H1 (cell line): ENCODE data around the gene SCAI. TPM values are rescaled to one million over a fixed set of nuclear protein-coding genes. Genes with fewer than 3 reads are reported as not detected.

Experiments used
- CTCF ChIA-PET: fragments of 300-600 bp; sonication (Branson Sonifier 250); formaldehyde crosslinking; loops from one replicate; lab custom pipeline; 2021; ENCODE audit not compliant: partially characterized antibody; lab: Charles Lee
- POLR2A ChIA-PET: fragments of 300-600 bp; sonication (Branson Sonifier 250); formaldehyde crosslinking; loops from one replicate; lab custom pipeline; 2021; ENCODE audit warnings: inconsistent platforms; ENCODE audit not compliant: partially characterized antibody; lab: Charles Lee
- DNase-seq, 2 experiments: peaks; one replicate each; pipeline versions ENCODE4 v3.0.0 to v3.0.0-alpha.2; 2010 to 2022; ENCODE audit warnings: low spot score in 2 of 2, low read depth in 1 of 2, mixed read lengths in 1 of 2
- FAIRE-seq: peaks from 2 replicates; lab custom pipeline; 2011; peaks lifted over from hg19 to GRCh38; lab: Jason Lieb, UNC
- H2AFZ ChIP-seq: 2 replicates; pipeline ENCODE4 v1.8.1; 2012; ENCODE audit warnings: low read length, inconsistent platforms
- H2AK5ac ChIP-seq: 2 replicates; pipeline ENCODE4 v1.6.1; 2013; ENCODE audit warnings: low read depth, low read length
- H2BK120ac ChIP-seq: replicated peaks from 2 replicates; pipeline ENCODE3; 2013; ENCODE audit warnings: low read depth, low read length, inconsistent platforms
- H2BK12ac ChIP-seq: 2 replicates; pipeline ENCODE4 v1.6.1; 2013; ENCODE audit warnings: low read depth, low read length
- H2BK15ac ChIP-seq: 2 replicates; pipeline ENCODE4 v1.6.1; 2013; ENCODE audit warnings: low read length
- H2BK20ac ChIP-seq: 2 replicates; pipeline ENCODE4 v1.6.1; 2013; ENCODE audit warnings: low read length
- H2BK5ac ChIP-seq: 2 replicates; pipeline ENCODE4 v1.6.1; 2013; ENCODE audit warnings: low read depth, low read length
- H3K14ac ChIP-seq: 2 replicates; pipeline ENCODE4 v1.6.1; 2013; ENCODE audit warnings: inconsistent platforms; ENCODE audit not compliant: insufficient read length
- H3K18ac ChIP-seq: 2 replicates; pipeline ENCODE4 v1.6.1; 2013; ENCODE audit warnings: low read length; ENCODE audit errors: extremely low read depth
- H3K23ac ChIP-seq: 2 replicates; pipeline ENCODE4 v1.6.1; 2013; ENCODE audit warnings: inconsistent platforms; ENCODE audit not compliant: insufficient read length
- H3K23me2 ChIP-seq: 2 replicates; pipeline ENCODE4 v1.6.1; 2013; ENCODE audit warnings: low read depth, low read length
- H3K27ac ChIP-seq: 2 replicates; pipeline ENCODE4 v1.6.1; 2011; ENCODE audit warnings: low read depth, low read length, inconsistent platforms
- H3K27me3 ChIP-seq, 4 experiments: replicated peaks in 1 of 4; 1 replicate in 1 of 4; 2 replicates in 3 of 4; pipeline versions ENCODE4 v1.6.1 to v1.8.1; 2011 to 2013; ENCODE audit warnings: low read length in 3 of 4, mild to moderate bottlenecking in 3 of 4, inconsistent platforms in 2 of 4, mixed read lengths in 2 of 4, moderate library complexity in 1 of 4; ENCODE audit not compliant: control insufficient read depth in 3 of 4, insufficient read depth in 3 of 4; ENCODE audit errors: extremely low read depth in 1 of 4
- H3K36me3 ChIP-seq, 4 experiments: 2 replicates each; pipeline versions ENCODE4 v1.6.1 to v1.8.1; 2011 to 2013; ENCODE audit warnings: mild to moderate bottlenecking in 4 of 4, low read length in 3 of 4, moderate library complexity in 2 of 4, control low read depth in 1 of 4, inconsistent platforms in 1 of 4; ENCODE audit not compliant: insufficient read depth in 4 of 4, control insufficient read depth in 2 of 4
- H3K4ac ChIP-seq: replicated peaks from 2 replicates; pipeline ENCODE3; 2013; ENCODE audit warnings: low read length, low read depth, mixed read lengths, inconsistent platforms; ENCODE audit not compliant: insufficient read length
- H3K4me1 ChIP-seq, 4 experiments: replicated peaks in 1 of 4; 1 replicate in 1 of 4; 2 replicates in 3 of 4; pipeline versions ENCODE4 v1.6.1 to v1.8.1; 2011 to 2013; ENCODE audit warnings: low read length in 3 of 4, inconsistent platforms in 2 of 4, mixed read lengths in 1 of 4; ENCODE audit not compliant: insufficient read depth in 4 of 4, control insufficient read depth in 3 of 4
- H3K4me2 ChIP-seq, 2 experiments: 2 replicates each; pipeline versions ENCODE4 v1.6.1 to v1.8.1; 2011 to 2013; ENCODE audit warnings: low read depth in 2 of 2, low read length in 2 of 2, control low read depth in 1 of 2, inconsistent platforms in 1 of 2, mild to moderate bottlenecking in 1 of 2; ENCODE audit not compliant: insufficient read depth in 1 of 2
- H3K4me3 ChIP-seq, 4 experiments: fragments of 200-600, 300-600 bp in 1 of 4; sonication (generic), shearing (Covaris generic), sonication (Bioruptor Twin) in 1 of 4; 2 replicates each; pipeline versions ENCODE4 v1.5.1 to v1.8.1; 2011 to 2016; ENCODE audit warnings: low read length in 4 of 4, low read depth in 3 of 4, control low read depth in 2 of 4, inconsistent platforms in 2 of 4, mild to moderate bottlenecking in 2 of 4, mixed read lengths in 1 of 4, moderate library complexity in 1 of 4; ENCODE audit not compliant: insufficient read depth in 2 of 4; ENCODE audit errors: extremely low read depth in 1 of 4
- H3K56ac ChIP-seq: replicated peaks from 2 replicates; pipeline ENCODE3; 2013; ENCODE audit warnings: low read depth, mild to moderate bottlenecking, mixed read lengths, low read length, inconsistent platforms; ENCODE audit not compliant: insufficient read length
- H3K79me1 ChIP-seq: 2 replicates; pipeline ENCODE4 v1.6.1; 2013; ENCODE audit warnings: low read depth, low read length, control low read depth
- H3K79me2 ChIP-seq, 2 experiments: 2 replicates each; pipeline versions ENCODE4 v1.6.1 to v1.8.1; 2012 to 2013; ENCODE audit warnings: low read length in 2 of 2, mild to moderate bottlenecking in 2 of 2, inconsistent platforms in 1 of 2; ENCODE audit not compliant: insufficient read depth in 2 of 2, control insufficient read depth in 1 of 2
- H3K9ac ChIP-seq, 4 experiments: replicated peaks in 1 of 4; 1 replicate in 1 of 4; 2 replicates in 3 of 4; pipeline versions ENCODE4 v1.6.1 to v1.8.1; 2011 to 2013; ENCODE audit warnings: low read depth in 3 of 4, low read length in 3 of 4, control low read depth in 2 of 4, mild to moderate bottlenecking in 2 of 4, moderate library complexity in 2 of 4, inconsistent platforms in 1 of 4; ENCODE audit errors: extremely low read depth in 1 of 4
- H3K9me3 ChIP-seq, 2 experiments: 2 replicates each; pipeline versions ENCODE4 v1.6.1 to v1.8.1; 2012 to 2013; ENCODE audit warnings: mild to moderate bottlenecking in 2 of 2, moderate library complexity in 2 of 2, control low read depth in 1 of 2, inconsistent platforms in 1 of 2, low read depth in 1 of 2, low read length in 1 of 2, mixed read lengths in 1 of 2; ENCODE audit not compliant: insufficient read depth in 2 of 2
- H4K20me1 ChIP-seq, 2 experiments: replicated peaks in 1 of 2; 2 replicates each; pipeline versions ENCODE3 to v1.8.1; 2011 to 2013; ENCODE audit warnings: inconsistent platforms in 2 of 2, low read length in 2 of 2, mild to moderate bottlenecking in 1 of 2; ENCODE audit not compliant: insufficient read depth in 2 of 2, control insufficient read depth in 1 of 2
- H4K5ac ChIP-seq: 2 replicates; pipeline ENCODE4 v1.6.1; 2013; ENCODE audit warnings: low read length, low read depth, mixed read lengths, inconsistent platforms; ENCODE audit not compliant: insufficient read length
- H4K8ac ChIP-seq: 2 replicates; pipeline ENCODE4 v1.8.0; 2013; ENCODE audit warnings: mild to moderate bottlenecking, moderate library complexity, low read length, inconsistent platforms; ENCODE audit not compliant: insufficient read depth; ENCODE audit errors: extremely low read depth
- H4K91ac ChIP-seq: replicated peaks from 2 replicates; pipeline ENCODE3; 2013; ENCODE audit warnings: low read length, mixed read lengths, inconsistent platforms; ENCODE audit not compliant: insufficient read length
- BRCA1 ChIP-seq: IDR thresholded peaks from 2 replicates; pipeline ENCODE4 v1.6.1; 2012; ENCODE audit warnings: low read depth, low read length, improper control_type of control experiment
- CEBPB ChIP-seq: IDR thresholded peaks from 2 replicates; pipeline ENCODE4 v1.6.1; 2012; ENCODE audit warnings: low read depth, low read length
- CTBP2 ChIP-seq: IDR thresholded peaks from 2 replicates; pipeline ENCODE4 v1.7.0; 2011; ENCODE audit warnings: borderline replicate concordance, mild to moderate bottlenecking, moderate library complexity, mixed read lengths, low read length; ENCODE audit not compliant: insufficient read depth, insufficient read length
- HDAC6 ChIP-seq: IDR thresholded peaks from one replicate; pipeline ENCODE4 v1.7.1; 2012; ENCODE audit warnings: low read depth, mild to moderate bottlenecking, inconsistent platforms, low read length, moderate library complexity
- JUN ChIP-seq: IDR thresholded peaks from 2 replicates; pipeline ENCODE4 v1.6.1; 2011; ENCODE audit warnings: low read depth, mild to moderate bottlenecking, improper control_type of control experiment, low read length
- KDM5A ChIP-seq: fragments of 200-600 bp; IDR thresholded peaks from 2 replicates; pipeline ENCODE4 v1.7.1; 2012; ENCODE audit warnings: mild to moderate bottlenecking, low read length, inconsistent platforms, mixed read lengths
- RBBP5 ChIP-seq: IDR thresholded peaks from 2 replicates; pipeline ENCODE4 v1.7.1; 2012; ENCODE audit warnings: low read depth, mild to moderate bottlenecking, inconsistent platforms, low read length, moderate library complexity, borderline replicate concordance
- SP2 ChIP-seq: IDR thresholded peaks from 2 replicates; pipeline ENCODE4 v1.6.1; 2012; ENCODE audit warnings: mild to moderate bottlenecking, low read length, inconsistent platforms
- SUZ12 ChIP-seq: fragments of 200-600 bp; sonication (generic); IDR thresholded peaks from 2 replicates; pipeline ENCODE4 v1.6.1; 2012; ENCODE audit warnings: mild to moderate bottlenecking, inconsistent platforms, low read length, moderate library complexity, mixed read lengths
- TAF7 ChIP-seq: optimal IDR thresholded peaks from 2 replicates; pipeline ENCODE3; 2011; ENCODE audit warnings: low read depth, mild to moderate bottlenecking, inconsistent platforms, low read length, moderate library complexity, borderline replicate concordance
- ZNF274 ChIP-seq: IDR thresholded peaks from 2 replicates; pipeline ENCODE4 v1.7.0; 2012; ENCODE audit warnings: low read length, borderline replicate concordance; ENCODE audit errors: extremely low read depth
- WGBS, 2 experiments: shearing (Covaris generic) in 1 of 2; methylation state at CpG; one replicate each; pipeline versions ENCODE4 v1.1.6 to v1.1.7; 2013 to 2015; ENCODE audit warnings: low lambda C conversion rate in 2 of 2, mixed read lengths in 2 of 2, inconsistent platforms in 1 of 2, low coverage in 1 of 2, missing lambda C conversion rate in 1 of 2; ENCODE audit not compliant: insufficient replicate concordance in 2 of 2, insufficient coverage in 1 of 2, insufficient read length in 1 of 2; ENCODE audit errors: extremely low coverage in 1 of 2, missing lambda C conversion rate in 1 of 2; 5-methylcytosine and 5-hydroxymethylcytosine counted together
- polyA plus RNA-seq, 7 experiments: library from polyadenylated mRNA; depleted of rRNA in 3 of 7; stranded (reverse) in 5 of 7; unstranded in 2 of 7; fragments of >200 nt in 5 of 7; fragments of 200-250 nt in 2 of 7; gene quantifications; 1 replicate in 5 of 7; 2 replicates in 1 of 7; 4 replicates in 1 of 7; pipeline versions ENCODE4 v1.2.1 to v1.2.3, GENCODE V29; 2011 to 2013; ENCODE audit warnings: missing spikeins in 2 of 7, mixed read lengths in 2 of 7
- total RNA-seq: library from RNA; stranded (reverse); fragmentation: NEBNext Ultra II Directional; extraction: Animal tissue kit (Norgen Biotek cat#: 25700); gene quantifications from 2 replicates; pipeline ENCODE4 v1.2.1, GENCODE V29; 2021
- TF ChIP-seq, protein P1 (sequence below), 3 experiments: IDR thresholded peaks; 1 replicate in 2 of 3; 2 replicates in 1 of 3; pipeline versions ENCODE4 v1.5.1 to v1.6.1; 2011; ENCODE audit warnings: low read length in 3 of 3, mild to moderate bottlenecking in 3 of 3, inconsistent platforms in 2 of 3, low read depth in 1 of 3, moderate library complexity in 1 of 3; ENCODE audit not compliant: insufficient read depth in 1 of 3; ENCODE audit errors: control extremely low read depth in 1 of 3

SCAI gene
- total and polyA plus RNA-seq, 2 of the 8 experiments (the other 6 are each of a cell fraction or from before 2014, with no cell fraction given) = 6.4 to 19.8 TPM

DNA sequence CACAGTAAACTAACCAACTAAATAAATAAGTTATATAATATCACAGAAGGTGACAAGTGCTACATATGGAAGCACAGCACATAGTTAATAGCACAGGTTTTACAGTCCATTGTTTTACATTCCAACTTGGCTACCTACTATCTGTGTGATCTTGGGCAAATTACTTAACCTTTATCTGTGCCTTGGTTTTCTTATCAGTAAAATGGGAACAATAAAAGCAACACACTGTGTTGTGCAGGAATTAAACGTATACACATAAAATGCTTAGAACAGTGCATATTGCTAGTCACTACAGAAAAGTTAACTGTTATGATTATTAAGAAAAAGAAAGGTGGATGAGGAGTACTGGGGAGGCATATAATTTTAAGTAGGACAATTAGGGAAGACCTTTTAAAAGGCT is 159.6 kb downstream of the SCAI start:
- Histone ChIP-seq H2AK5ac (no peak overlapping the region), H3K4ac (no peak overlapping the region), H3K79me1 (no peaks in the 10 kb centered on the region), H2BK120ac (no peak overlapping the region), H4K91ac (no peak overlapping the region), H3K4me2 (no peak overlapping the region), H3K27ac (no peak overlapping the region), H3K9me3 (no peaks in the 10 kb centered on the region), H4K20me1 (no peaks in the 10 kb centered on the region), H3K56ac (no peak overlapping the region), H3K4me1 (no peaks in the 10 kb centered on the region), H3K36me3 (peaks cover 0 to 15% (median 7%) of the 10 kb centered on the region in 4 experiments; a peak in 5 of 8 replicates), H2BK15ac (no peak overlapping the region), H4K5ac (no peak overlapping the region), H3K9ac (no peak overlapping the region), H2BK20ac (no peak overlapping the region), H3K14ac (no peak overlapping the region), H2BK12ac (no peak overlapping the region), H3K23ac (no peak overlapping the region), H4K8ac (no peak overlapping the region), H3K4me3 (no peak overlapping the region), H3K79me2 (no peaks in the 10 kb centered on the region), H3K23me2 (no peaks in the 10 kb centered on the region), H3K18ac (no peak overlapping the region), H3K27me3 (no peaks in the 10 kb centered on the region), H2AFZ (no peak overlapping the region), H2BK5ac (no peak overlapping the region)
- 92% methylated on average over 1 of the region's 1 CpG; no CpG with 5 or more reads in 1 of the 2 experiments for WGBS, 2 experiments
- ChIA-PET CTCF (interaction anchor here (0.6 kb wide), 1 partner anchor 107 kb away, joined by 4 read pairs; no protein-coding TSS in a partner anchor), POLR2A (interaction anchor here (0.6 kb wide), 1 partner anchor 19 kb away, joined by 3 read pairs; no protein-coding TSS in a partner anchor)
- no peak for DNase-seq
- no peak for FAIRE-seq
- TF ChIP-seq CEBPB = no peak
- TF ChIP-seq TAF7 = no peak
- TF ChIP-seq HDAC6 = no peak
- TF ChIP-seq ZNF274 = no peak
- TF ChIP-seq, protein P1, sequence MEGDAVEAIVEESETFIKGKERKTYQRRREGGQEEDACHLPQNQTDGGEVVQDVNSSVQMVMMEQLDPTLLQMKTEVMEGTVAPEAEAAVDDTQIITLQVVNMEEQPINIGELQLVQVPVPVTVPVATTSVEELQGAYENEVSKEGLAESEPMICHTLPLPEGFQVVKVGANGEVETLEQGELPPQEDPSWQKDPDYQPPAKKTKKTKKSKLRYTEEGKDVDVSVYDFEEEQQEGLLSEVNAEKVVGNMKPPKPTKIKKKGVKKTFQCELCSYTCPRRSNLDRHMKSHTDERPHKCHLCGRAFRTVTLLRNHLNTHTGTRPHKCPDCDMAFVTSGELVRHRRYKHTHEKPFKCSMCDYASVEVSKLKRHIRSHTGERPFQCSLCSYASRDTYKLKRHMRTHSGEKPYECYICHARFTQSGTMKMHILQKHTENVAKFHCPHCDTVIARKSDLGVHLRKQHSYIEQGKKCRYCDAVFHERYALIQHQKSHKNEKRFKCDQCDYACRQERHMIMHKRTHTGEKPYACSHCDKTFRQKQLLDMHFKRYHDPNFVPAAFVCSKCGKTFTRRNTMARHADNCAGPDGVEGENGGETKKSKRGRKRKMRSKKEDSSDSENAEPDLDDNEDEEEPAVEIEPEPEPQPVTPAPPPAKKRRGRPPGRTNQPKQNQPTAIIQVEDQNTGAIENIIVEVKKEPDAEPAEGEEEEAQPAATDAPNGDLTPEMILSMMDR (IDR thresholded peaks at IDR 0.05; ENCODE audit: control extremely low read depth in 1 of 3, insufficient read depth in 1 of 3, low read depth in 1 of 3, low read length in 3 of 3) = no peak
- TF ChIP-seq JUN = no peak
- no peak for TF ChIP-seq BRCA1
- no peak for TF ChIP-seq CTBP2
- no peak for TF ChIP-seq KDM5A
- no peak for TF ChIP-seq SP2
- TF ChIP-seq RBBP5 = no peak
- no peak for TF ChIP-seq SUZ12
